Neural progenitor cell (in vitro differentiated cells): ENCODE measurements around the gene ZC3H8. TPM values are rescaled to one million over a fixed set of nuclear protein-coding genes. Genes with fewer than 3 reads are reported as not detected.
"Not testable (repeated sequence)": the region's sequence is repeated elsewhere in the genome, so short reads cannot be mapped to it uniquely, and the experiment has no call there.

ENCODE experiments used
- DNase-seq: peaks from one replicate; pipeline ENCODE4 v3.0.0-alpha.2; 2016; ENCODE audit warnings: low spot score
- H2AFZ ChIP-seq: fragments of 200-600 bp; sonication (generic); replicated peaks from 2 replicates; pipeline ENCODE4 v1.6.1; 2016; ENCODE audit warnings: antibody characterized with exemption
- H3F3A ChIP-seq: fragments of 200-600 bp; sonication (generic); 2 replicates; pipeline ENCODE4 v1.6.1; 2016; ENCODE audit warnings: antibody characterized with exemption, low read depth
- H3K27ac ChIP-seq: fragments of 200-600 bp; sonication (generic); 2 replicates; pipeline ENCODE4 v1.5.1; 2016; ENCODE audit warnings: mild to moderate bottlenecking
- H3K27me3 ChIP-seq: fragments of 200-600 bp; sonication (generic); 2 replicates; pipeline ENCODE4 v1.6.1; 2016; ENCODE audit warnings: mild to moderate bottlenecking, moderate library complexity
- H3K36me3 ChIP-seq: fragments of 200-600 bp; sonication (generic); 2 replicates; pipeline ENCODE4 v1.5.1; 2016
- H3K4me1 ChIP-seq: fragments of 200-600 bp; sonication (generic); 2 replicates; pipeline ENCODE4 v1.6.1; 2016; ENCODE audit warnings: mixed run types
- H3K4me2 ChIP-seq: fragments of 200-600 bp; sonication (generic); 2 replicates; pipeline ENCODE4 v1.6.1; 2016
- H3K4me3 ChIP-seq: fragments of 200-600 bp; sonication (generic); 2 replicates; pipeline ENCODE4 v1.5.1; 2016
- H3K79me2 ChIP-seq: fragments of 200-600 bp; sonication (generic); 2 replicates; pipeline ENCODE4 v1.6.1; 2016; ENCODE audit warnings: low read depth
- H3K9ac ChIP-seq: fragments of 200-600 bp; sonication (generic); 2 replicates; pipeline ENCODE4 v1.6.1; 2016
- H3K9me3 ChIP-seq: fragments of 200-600 bp; sonication (generic); 2 replicates; pipeline ENCODE4 v1.5.1; 2016; ENCODE audit warnings: low read depth
- H4K20me1 ChIP-seq: fragments of 200-600 bp; sonication (generic); 2 replicates; pipeline ENCODE4 v1.6.1; 2016; ENCODE audit warnings: low read depth
- H3K27ac Mint-ChIP-seq: 3 replicates; pipeline ENCODE4 v1.8.0; 2021; ENCODE audit warnings: mixed read lengths
- H3K27me3 Mint-ChIP-seq: 2 replicates; pipeline ENCODE4 v1.8.0; 2022; ENCODE audit warnings: low read depth, mild to moderate bottlenecking, inconsistent platforms, moderate library complexity, mixed read lengths; ENCODE audit not compliant: insufficient read depth
- H3K36me3 Mint-ChIP-seq: 3 replicates; pipeline ENCODE4 v1.8.0; 2021; ENCODE audit warnings: mixed read lengths
- H3K4me1 Mint-ChIP-seq: 3 replicates; pipeline ENCODE4 v1.8.0; 2021; ENCODE audit warnings: mixed read lengths
- H3K4me3 Mint-ChIP-seq: 3 replicates; pipeline ENCODE4 v1.8.0; 2021; ENCODE audit warnings: mild to moderate bottlenecking, moderate library complexity, mixed read lengths
- H3K9me3 Mint-ChIP-seq: 3 replicates; pipeline ENCODE4 v1.8.0; 2020; ENCODE audit warnings: mixed read lengths
- EZH2 ChIP-seq: fragments of 200-600 bp; sonication (generic); IDR thresholded peaks from 2 replicates; pipeline ENCODE4 v1.6.1; 2017; ENCODE audit warnings: antibody characterized with exemption, mild to moderate bottlenecking, moderate library complexity
- EZH2phosphoT487 ChIP-seq: fragments of 200-600 bp; sonication (generic); IDR thresholded peaks from 2 replicates; pipeline ENCODE4 v1.6.1; 2017; ENCODE audit warnings: antibody characterized with exemption
- total RNA-seq: library from RNA; depleted of rRNA; stranded (reverse); fragments of >200 nt; gene quantifications from 2 replicates; pipeline ENCODE4 v1.2.3, GENCODE V29; 2015; ENCODE audit warnings: low replicate concordance
- TF ChIP-seq, protein P1 (sequence below): fragments of 200-600 bp; sonication (generic); IDR thresholded peaks from 2 replicates; pipeline ENCODE4 v1.5.1; 2017; ENCODE audit warnings: antibody characterized with exemption, mild to moderate bottlenecking

Gene ZC3H8
- total RNA-seq, 1 donor from 2014 or later, result 14.2 TPM

DNA sequence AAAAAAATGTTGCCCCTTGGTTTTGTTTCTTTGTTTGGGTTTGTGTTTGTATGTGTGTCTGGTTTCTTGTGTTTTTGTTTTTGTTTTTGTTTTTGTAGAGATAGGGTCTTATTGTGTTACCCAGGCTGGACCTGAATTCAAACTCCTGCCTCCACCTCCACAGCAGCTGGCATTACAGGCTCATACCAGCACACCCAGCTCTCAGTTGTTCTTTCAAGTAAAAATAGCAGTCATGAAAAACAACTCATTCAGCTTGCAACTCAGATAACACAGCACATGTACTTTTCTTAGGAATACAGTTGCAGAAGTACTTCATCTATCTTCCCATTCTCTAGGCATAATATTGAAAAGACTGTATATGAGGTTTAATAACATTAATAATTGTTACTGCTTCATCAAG, 37.0 kb downstream of the ZC3H8 start:
- Histone ChIP-seq H3K9me3 (no peaks in the 10 kb centered on the region), H3K36me3 (peaks cover 5% of the 10 kb centered on the region), H3K27me3 (no peaks in the 10 kb centered on the region), H4K20me1 (no peaks in the 10 kb centered on the region), H3K79me2 (no peaks in the 10 kb centered on the region), H3F3A (no peaks in the 10 kb centered on the region), H3K4me2 (no peak overlapping the region), H3K4me3 (no peak overlapping the region), H3K27ac (no peak overlapping the region), H3K9ac (no peak overlapping the region), H2AFZ (no peak overlapping the region), H3K4me1 (no peaks in the 10 kb centered on the region)
- Mint-ChIP-seq H3K4me1 (no peaks in the 10 kb centered on the region), H3K27me3 (no peaks in the 10 kb centered on the region), H3K36me3 (peaks cover 34% of the 10 kb centered on the region), H3K27ac (no peak overlapping the region), H3K4me3 (no peak overlapping the region), H3K9me3 (peaks cover 12% of the 10 kb centered on the region)
- DNase-seq, result no peak
- TF ChIP-seq EZH2 (no peak), EZH2phosphoT487 (no peak)
- TF ChIP-seq, protein P1, sequence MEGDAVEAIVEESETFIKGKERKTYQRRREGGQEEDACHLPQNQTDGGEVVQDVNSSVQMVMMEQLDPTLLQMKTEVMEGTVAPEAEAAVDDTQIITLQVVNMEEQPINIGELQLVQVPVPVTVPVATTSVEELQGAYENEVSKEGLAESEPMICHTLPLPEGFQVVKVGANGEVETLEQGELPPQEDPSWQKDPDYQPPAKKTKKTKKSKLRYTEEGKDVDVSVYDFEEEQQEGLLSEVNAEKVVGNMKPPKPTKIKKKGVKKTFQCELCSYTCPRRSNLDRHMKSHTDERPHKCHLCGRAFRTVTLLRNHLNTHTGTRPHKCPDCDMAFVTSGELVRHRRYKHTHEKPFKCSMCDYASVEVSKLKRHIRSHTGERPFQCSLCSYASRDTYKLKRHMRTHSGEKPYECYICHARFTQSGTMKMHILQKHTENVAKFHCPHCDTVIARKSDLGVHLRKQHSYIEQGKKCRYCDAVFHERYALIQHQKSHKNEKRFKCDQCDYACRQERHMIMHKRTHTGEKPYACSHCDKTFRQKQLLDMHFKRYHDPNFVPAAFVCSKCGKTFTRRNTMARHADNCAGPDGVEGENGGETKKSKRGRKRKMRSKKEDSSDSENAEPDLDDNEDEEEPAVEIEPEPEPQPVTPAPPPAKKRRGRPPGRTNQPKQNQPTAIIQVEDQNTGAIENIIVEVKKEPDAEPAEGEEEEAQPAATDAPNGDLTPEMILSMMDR, result no peak

DNA sequence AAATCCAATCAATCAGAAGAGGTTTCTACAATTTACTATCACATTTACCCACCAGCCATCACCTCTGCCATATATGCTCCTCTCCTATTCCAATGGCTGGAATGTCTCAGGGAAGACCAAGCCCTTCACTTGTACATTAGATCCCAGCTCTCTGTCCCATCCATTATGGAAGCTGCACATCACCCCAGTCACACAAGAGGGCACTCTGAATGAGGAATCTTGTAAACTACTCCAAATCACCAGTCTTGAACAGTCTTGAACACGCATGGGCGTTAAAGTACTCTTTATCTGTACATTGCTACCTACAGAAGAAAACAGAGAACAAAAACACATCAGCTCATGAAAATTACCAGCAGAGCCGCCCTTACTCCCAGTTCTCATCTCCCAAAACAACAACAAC, 38.7 kb downstream of the ZC3H8 start:
- no peak overlapping the region for H3K4me3 ChIP-seq
- H3K79me2 ChIP-seq, result no peaks in the 10 kb centered on the region
- peaks cover 10% of the 10 kb centered on the region for H3K36me3 ChIP-seq
- no peak overlapping the region for H3K27ac ChIP-seq
- TF ChIP-seq EZH2phosphoT487 (no peak), EZH2 (no peak)
- H3F3A ChIP-seq, result no peaks in the 10 kb centered on the region
- Mint-ChIP-seq H3K4me3 (no peak overlapping the region), H3K27me3 (no peaks in the 10 kb centered on the region), H3K4me1 (no peaks in the 10 kb centered on the region), H3K9me3 (peaks cover 5% of the 10 kb centered on the region), H3K27ac (no peak overlapping the region), H3K36me3 (peaks cover 28% of the 10 kb centered on the region)
- H3K9ac ChIP-seq, result no peak overlapping the region
- H3K4me2 ChIP-seq, result no peak overlapping the region
- no peaks in the 10 kb centered on the region for H3K27me3 ChIP-seq
- no peak for DNase-seq
- no peaks in the 10 kb centered on the region for H3K9me3 ChIP-seq
- H3K4me1 ChIP-seq, result no peaks in the 10 kb centered on the region
- H4K20me1 ChIP-seq, result no peaks in the 10 kb centered on the region
- no peak overlapping the region for H2AFZ ChIP-seq

GRCh38 chr2:112207905-112208304, 46.9 kb downstream of the ZC3H8 start:
- H3K27me3 Mint-ChIP-seq, H3K4me1 Mint-ChIP-seq, H3K79me2 ChIP-seq, H3K36me3 ChIP-seq, H3K4me1 ChIP-seq, H3K27me3 ChIP-seq, H3K4me3 Mint-ChIP-seq, H3F3A ChIP-seq, DNase-seq, H3K27ac ChIP-seq, H2AFZ ChIP-seq, H4K20me1 ChIP-seq, H3K27ac Mint-ChIP-seq, H3K9ac ChIP-seq, H3K4me3 ChIP-seq, H3K4me2 ChIP-seq: not testable (repeated sequence)
- Mint-ChIP-seq H3K9me3 (peaks cover 20% of the 10 kb centered on the region), H3K36me3 (peaks cover 31% of the 10 kb centered on the region)
- H3K9me3 ChIP-seq, result peaks cover 15% of the 10 kb centered on the region

DNA sequence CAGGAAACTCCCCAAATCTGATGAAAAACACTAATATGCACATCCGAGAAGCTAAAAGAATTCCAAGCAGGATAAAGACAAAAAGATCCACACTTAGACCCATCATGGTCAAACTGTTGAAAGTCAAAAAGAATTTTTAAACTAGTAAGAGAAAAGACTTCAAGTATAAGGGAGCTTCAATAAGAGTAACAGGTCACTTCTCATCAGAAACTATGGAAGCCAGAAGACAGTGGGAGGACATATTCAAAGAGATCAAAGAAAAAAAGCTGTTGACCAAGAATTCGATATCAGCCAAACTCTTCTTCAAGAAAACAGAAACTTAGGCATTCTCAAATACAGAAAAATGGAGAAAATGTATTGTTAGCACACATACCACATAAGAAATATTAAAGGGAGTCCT, 50.4 kb downstream of the ZC3H8 start:
- peaks cover 1% of the 10 kb centered on the region for H3K4me1 Mint-ChIP-seq
- peak; percentile 10 for DNase-seq
- no peaks in the 10 kb centered on the region for H3K27me3 ChIP-seq

More for the DNA sequence above, 50.4 kb downstream of the ZC3H8 start:
- Mint-ChIP-seq H3K9me3 (peaks cover 27% of the 10 kb centered on the region), H3K27me3 (peaks cover 2% of the 10 kb centered on the region), H3K4me3 (no peak overlapping the region), H3K27ac (no peak overlapping the region), H3K36me3 (peaks cover 16% of the 10 kb centered on the region)
- Histone ChIP-seq H3K36me3 (no peaks in the 10 kb centered on the region), H3K27ac (no peak overlapping the region), H2AFZ (no peak overlapping the region), H3K79me2 (no peaks in the 10 kb centered on the region), H3F3A (peaks cover 5% of the 10 kb centered on the region), H3K4me2 (no peak overlapping the region), H3K4me1 (no peaks in the 10 kb centered on the region), H3K9me3 (peaks cover 15% of the 10 kb centered on the region), H3K9ac (no peak overlapping the region), H3K4me3 (no peak overlapping the region), H4K20me1 (no peaks in the 10 kb centered on the region)
- TF ChIP-seq EZH2phosphoT487, result no peak
- no peak for TF ChIP-seq EZH2
- TF ChIP-seq, protein P1, result no peak
